HG03097 (cell line): ENCODE measurements around the gene KLHL36.
A peak's percentile ranks its signal among the peaks of the same experiment; 100 is the strongest.
"Not testable (repeated sequence)": the region's sequence is repeated elsewhere in the genome, so short reads cannot be mapped to it uniquely, and the experiment has no call there.

Experiments
- ATAC-seq: cut with Tn5 transposase; IDR thresholded peaks from one replicate; pipeline ENCODE4 v1.9.1; 2021; ENCODE audit not compliant: unreplicated experiment, low FRiP score

KLHL36 gene

DNA sequence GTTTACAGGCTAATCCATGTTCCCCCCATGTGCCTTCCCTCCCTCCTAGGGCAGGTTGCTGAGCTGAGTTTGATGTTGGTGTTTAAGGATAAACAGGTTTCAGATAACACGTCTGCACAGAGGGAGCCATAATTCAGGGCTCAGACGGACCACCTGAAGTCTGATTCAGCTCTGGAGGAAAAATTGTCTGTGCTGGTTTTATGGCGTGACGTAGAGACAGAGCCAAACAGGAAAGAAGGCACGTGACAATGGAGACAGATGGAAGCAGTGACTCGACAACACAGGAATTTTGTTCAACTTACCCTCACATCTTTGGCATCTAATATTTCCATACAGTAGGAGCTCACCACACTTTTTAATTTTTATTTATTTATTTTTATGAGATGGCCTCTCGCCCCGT is 40.8 kb downstream of the KLHL36 start:
- ATAC-seq = no peak

DNA sequence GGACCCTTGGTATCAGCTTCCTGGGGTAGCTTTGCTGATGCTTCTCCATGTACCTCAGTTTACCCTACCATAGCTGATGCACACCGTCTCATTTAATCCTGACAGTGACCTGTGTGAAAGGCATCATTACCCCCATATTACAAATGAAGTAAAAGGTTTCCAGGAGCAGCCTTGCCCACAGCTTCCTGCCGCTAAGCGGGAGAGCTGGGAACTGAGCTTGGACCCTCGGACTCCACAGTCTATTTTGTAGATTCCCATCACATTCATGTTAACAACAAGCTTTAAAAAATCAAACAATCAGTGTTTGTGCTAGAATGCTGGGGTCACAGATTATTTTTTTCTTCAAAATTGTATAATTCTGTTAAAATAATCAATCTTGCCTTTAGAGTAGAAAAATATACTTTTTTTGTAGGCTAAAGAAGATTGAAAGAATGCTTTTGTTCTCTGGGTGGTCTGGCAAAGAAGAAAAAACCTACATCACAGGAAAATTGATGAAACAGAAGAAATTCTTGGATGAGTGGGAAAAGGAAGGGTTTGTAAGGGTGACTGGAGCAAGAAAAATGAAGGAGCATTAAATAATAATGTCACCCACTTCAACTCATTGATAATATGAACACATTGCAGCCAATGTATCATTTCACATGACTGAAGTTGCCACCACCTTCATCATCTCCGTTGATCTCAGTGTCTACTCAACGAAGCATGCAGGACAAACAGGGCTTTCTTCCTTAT is 41.9 kb downstream of the KLHL36 start:
- ATAC-seq = no peak

GRCh38 chr16:84692451-84693214 is 44.3 kb downstream of the KLHL36 start:
- no peak for ATAC-seq

- ATAC-seq = not testable (repeated sequence)
Measured at GRCh38 chr16:84693869-84694268, 45.6 kb downstream of the KLHL36 start.

- ATAC-seq = no peak
Measured at GRCh38 chr16:84694980-84695379, 46.7 kb downstream of the KLHL36 start.

- no peak for ATAC-seq
Measured at GRCh38 chr16:84699147-84699711, 50.9 kb downstream of the KLHL36 start.

DNA sequence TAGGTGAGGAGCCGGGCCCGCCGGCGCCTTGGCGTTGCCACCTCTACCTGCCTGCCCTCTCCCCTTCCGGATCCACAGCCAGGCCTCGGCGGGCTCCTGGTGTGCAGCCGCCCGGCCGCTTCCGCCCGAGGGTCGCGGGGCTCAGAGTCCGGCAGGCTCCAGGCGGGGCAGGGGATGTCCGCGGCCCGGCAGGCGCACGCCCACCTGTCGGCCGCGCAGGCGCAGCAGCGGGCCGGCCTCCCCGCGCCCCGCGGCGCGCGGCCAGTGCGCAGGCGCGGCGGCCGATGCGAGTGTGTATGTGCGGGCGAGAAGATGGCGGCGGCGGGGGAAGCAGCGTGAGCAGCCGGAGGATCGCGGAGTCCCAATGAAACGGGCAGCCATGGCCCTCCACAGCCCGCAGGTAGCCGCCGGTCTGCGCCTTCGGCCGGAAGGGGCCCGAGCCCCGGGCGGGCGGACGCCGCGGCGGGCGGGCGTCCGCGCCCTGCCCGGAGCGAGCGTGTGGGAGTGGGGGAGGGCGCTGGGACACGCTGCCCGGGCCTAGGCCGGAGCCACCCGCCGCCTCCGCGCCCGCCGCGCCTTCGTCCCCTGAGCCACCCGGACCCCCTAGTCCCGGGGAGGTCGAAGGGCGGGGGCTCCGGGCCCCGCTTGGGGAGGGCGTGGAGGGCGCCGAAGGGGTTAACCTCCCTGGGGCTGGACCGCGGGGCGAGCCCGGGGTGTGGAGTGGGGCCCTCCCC is 51.6 kb downstream of the KLHL36 start, which contains the start of gene USP10:
Gene USP10 (plus strand): TSS at position 289 of the 734 bp plus-strand sequence. CDS start 91 bp downstream, at position 380.
- peak; percentile 80 for ATAC-seq

DNA sequence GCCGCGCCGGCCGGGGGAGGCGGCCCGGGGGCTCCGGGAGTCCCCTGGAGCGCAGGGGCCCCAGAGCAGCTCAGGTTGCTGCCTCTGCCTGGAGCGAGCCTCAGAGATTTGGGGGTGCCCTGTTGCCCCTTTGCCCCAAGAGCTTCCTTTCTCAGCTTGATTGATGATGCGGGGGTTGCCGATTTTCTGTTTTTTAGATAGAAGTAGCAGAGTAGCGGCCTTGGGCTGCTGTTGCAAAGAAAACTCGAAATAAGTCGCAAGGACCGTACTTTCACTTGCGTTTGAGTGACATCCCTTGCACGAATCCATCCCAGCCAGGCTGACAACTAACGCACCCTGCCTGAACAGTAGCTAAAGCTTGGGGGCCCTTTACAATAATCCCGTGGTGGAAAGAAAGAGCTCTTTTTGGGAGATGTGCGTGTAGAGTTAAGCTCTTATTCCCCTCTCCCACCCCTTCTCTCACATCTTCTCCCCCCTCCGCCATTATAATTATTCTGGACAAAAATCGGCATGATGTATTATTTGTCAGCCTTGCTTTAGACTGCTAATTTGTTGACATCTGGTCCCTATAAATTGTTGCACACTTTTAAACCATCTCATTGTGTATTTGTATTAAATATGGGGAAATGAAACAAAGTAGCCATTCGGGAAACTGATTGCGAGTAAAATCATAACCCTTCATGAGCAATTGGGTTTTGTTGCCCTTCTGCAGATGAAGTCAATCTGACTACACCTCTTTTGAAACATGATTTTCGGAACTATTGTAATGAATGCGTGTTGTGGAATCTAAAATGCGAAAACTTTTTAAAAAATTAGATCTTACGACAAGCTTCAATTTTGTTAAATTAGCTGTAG is 52.4 kb downstream of the KLHL36 start:
- peak; percentile 18 for ATAC-seq

GRCh38 chr16:84703681-84704080 is 55.4 kb downstream of the KLHL36 start:
- ATAC-seq = no peak

DNA sequence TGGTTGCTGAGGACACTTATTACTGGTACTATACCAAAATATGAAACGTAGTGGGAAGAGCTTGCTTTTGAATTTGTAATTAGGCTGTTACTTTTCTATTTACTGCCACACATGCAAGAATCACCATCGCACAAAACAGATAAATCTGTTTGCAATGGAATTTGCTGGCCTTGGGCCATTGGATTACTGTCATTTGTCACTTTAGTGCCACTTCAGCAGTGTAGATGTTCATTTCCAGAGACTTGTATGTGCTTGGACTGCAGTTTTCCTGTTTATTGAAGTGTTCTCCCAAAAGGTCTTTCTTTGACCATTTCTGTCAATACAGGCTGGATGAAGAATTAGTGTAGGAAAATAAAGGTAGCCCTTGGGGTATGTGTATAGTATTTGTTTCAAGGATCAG is 55.9 kb downstream of the KLHL36 start:
- ATAC-seq = no peak

DNA sequence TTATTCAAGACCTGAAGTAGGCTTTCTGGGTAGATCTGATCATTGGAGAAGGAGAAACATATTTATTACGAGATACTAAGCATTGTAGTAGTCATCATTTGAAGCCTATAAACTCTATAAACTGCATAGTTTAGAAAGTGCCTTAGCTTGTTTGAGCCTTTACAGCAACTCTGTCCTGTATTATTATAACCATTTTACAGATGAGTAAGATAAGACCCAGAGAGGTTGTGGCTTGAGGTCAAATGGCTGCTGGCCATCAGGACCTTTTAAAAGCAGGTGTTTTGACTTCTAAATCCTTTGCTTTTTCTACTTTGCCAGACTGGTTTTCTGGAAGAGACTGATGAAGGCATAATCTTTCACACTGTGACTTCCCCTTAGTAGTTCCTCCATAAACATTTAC is 58.5 kb downstream of the KLHL36 start:
- no peak for ATAC-seq

DNA sequence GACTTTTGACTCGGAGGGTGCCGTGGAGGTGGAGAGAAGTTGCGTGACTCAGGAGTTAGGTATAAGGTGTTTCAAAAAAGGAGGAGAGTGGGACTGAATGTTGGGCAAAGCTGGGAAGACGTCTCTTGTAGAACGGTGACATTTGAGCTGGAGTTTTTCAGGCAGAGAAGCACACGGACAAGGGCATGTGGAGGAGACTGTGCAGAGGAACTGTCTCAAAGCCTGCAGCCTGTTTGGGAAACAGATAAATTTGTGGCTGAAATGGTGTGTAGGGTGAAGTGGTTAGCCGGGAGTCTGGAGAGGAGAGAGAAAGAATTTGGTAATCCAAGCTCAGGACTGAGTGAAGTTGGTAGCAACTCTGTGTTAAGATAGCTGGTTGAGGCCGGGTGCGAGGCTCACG is 61.3 kb downstream of the KLHL36 start:
- no peak for ATAC-seq

- ATAC-seq = no peak
Measured at GRCh38 chr16:84710686-84711085, 62.4 kb downstream of the KLHL36 start.
